Dedifferentiated amniotic fluid mesenchymal stem cell (primary cell): Measurements from ENCODE around the gene KLK14.

ENCODE experiments used
- DNase-seq: peaks from one replicate; pipeline ENCODE4 v3.0.0-alpha.2; 2016; ENCODE audit errors: extremely low spot score

The KLK14 gene

DNA sequence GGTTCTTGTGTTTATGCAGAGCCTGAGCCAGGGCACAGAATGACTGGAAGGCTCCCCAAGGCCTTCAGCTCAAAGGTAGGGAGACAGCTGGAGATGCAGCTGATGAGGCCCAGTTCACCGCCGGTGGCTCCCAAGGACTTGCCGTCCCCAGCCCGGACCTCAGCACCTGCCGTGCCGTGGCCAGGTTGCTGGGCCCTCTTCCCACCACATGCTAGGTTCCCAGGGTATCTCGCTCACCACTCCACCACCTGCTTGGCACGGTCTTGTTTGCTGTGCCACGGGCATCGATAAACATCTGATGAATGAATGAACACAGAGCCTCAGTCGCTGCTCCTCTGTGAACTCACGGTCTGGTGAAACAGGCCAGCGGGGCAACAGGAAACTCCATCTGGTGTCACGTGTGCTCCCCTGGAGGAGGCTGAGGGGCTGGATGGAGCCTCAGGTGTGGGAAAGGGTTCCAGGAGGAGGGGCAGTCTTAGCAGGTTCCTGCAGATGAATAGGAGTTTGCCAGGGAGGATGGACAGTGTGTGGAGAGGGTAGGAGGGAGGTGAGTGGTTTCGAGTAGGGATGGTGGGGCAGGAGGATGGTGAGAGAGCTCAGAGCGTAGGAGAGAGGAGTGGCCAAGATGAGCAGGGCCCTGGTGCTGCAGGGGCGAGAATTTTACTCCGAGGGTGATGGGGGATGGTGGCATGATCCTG lies 3.6 kb upstream of the KLK14 start:
- no peak for DNase-seq

DNA sequence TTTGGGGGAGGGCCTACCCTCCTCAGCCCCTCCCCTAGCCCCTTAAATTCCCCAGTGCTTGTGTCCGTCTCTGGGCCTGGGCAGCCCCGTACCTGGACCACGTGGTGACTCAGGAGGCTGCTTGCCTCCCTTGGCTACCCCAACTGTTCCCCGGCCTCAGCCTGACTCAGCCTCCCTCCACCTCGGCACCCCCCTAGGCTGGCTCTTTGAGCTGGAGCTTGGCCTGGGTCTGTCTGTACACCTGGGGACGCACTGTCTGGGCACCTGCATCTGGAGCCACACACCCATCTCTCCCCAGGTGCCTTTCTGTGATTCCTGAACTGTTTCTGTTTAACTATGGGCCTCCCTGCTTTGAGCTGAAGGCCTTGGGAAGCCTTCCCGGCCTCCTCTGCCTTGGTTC lies 1.8 kb upstream of the KLK14 start:
- DNase-seq: no peak

DNA sequence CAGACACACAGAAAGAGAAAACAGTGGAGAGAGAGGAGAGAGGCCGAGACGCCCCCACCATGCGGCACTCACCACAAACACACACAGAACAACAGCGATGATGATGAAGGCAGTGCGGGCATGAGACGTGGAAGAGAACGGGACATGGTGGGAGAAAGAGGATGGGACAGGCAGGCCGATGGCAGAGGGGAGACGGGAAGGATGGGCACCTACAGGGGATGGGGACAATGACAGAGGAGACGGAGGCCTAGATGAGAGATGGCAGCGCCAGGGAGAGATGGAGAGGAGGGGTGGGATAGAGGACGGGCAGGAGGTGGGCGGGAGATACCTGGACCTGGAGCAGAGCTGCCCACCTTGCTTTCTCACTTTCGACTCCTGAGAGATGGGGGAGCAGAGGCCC lies 1.1 kb upstream of the KLK14 start:
- DNase-seq: no peak

DNA sequence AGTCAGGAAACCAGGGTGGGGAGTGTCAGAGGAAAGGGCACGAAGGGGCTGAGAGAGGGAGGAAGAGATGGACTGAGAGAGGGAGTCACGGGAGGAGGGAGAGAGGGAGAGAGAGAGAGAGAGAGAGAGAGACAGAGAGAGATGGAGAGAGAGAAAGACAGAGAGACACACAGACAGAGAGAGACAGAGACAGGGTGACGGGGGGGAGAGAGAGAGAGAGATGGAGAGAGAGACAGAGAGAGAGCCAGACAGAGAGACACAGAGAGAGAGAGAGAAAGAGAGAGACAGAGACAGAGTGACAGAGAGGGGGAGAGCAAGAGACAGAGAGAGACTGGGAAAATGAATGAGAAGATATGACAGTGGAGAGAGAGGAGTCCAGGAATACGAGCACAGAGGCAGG lies 494 bp upstream of the KLK14 start:
- DNase-seq: no peak

DNA sequence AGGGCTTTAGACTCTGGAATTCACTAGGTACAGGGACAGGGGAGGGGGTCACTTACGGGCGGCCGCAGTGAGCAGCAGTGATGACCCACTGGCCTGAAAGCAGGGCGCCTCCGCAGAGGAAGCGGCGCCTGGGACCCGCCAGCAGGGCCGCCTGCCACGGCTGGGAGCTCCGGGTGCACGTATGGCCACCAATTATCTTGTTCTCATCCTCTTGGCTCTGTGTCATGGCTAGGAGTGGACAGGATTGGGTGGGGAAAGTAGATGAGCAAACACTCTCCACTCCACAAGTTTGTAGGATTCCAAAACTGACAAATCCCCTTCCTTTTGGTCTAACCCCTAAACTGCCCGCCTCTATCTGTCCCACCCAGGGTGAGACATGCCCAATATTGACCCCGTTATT lies 1.2 kb downstream of the KLK14 start:
- no peak for DNase-seq

DNA sequence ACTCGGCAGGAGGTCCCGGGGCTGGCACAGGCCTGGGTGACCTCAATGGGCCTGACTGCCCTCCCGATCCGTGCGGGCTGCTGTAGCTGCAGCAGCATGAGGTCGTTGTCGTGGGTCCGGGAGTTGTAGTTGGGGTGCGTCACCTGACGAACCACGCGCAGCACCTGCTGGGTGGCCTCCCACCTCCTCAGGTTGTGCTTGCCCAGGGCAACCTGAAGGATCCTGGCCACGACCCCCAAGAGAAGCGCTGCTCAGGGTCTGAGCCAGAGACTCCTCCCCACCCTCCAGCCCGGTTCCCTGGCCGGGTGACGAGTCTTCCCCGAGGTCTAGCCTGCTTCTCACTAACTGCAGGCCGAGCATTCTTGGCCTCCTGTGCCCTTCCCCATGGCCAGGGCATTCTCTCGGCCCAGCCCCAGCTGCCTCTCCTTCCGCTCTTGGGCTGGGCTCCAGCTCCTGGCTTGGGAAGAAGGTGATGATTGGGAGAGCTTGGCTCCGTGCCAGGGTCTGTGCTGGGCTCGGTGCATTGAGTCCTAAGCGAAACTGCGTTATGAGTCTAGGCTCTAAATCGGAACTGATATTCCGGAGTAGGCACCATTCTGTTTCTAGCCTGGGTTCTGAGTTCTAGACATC lies 3.1 kb downstream of the KLK14 start:
- no peak for DNase-seq

DNA sequence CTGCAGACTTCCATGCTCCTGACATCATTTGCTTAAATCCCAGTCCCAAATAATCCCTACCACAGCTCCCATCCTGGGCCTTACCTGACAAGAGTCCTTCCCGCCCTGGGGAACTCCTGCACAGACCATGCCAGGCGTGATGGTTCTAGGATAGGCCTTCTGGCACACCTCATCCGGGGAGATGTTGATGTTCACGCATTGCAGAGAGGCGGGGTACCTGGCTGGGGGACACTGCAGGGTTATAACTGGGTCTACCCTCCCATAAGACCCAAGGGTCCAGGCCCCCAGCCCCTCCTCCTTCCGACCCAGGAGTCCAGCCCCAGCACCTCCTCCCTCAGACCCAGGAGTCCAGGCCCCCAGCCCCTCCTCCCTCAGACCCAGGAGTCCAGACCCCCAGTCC lies 4.0 kb downstream of the KLK14 start:
- no peak for DNase-seq

GRCh38 chr19:51078104-51078503 lies 4.6 kb downstream of the KLK14 start:
- no peak for DNase-seq

DNA sequence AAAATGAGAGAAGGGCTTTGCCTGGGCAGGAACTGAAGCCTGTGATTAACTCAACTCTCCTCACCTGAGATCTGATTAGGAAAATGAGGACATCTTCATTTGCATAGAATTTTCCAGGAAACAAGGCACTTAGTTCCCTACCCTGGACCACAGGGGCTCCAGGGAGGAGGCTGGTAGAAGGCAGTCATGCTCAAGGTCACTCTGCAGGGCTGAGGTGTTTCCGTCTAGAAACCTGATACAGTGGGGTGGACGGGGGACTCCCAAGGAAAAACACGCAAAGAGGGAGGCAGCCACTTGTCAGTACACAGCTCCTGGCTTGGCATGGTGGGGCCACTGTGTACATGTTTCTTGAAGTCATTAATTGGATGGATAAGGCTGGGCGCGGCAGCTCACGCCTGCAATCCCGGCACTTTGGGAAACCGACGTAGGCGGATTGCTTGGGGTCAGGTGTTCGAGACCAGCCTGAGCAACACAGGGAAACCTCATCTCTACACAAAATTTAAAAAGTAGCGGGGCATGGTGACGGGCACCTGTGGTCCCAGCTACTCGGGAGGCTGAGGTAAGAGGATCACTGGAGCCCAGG lies 6.0 kb downstream of the KLK14 start:
- no peak for DNase-seq

DNA sequence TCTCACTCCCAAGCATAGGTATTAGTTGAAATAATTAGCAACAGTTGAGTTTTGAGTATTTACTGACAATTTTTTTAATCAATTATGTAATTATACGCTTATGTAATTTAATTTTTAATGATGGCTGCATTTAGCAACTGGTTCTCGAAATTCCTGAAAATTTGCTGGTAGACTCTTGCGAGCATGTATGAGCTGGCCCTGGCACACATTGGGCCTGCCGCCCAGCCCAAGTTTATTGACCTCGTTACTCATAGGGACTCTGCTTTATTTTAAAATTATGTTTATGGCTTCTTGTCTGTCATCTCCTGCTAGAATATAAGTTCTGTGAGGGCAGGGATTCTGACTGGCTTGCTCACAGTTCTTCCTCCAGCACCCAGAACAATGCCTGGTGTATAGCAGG lies 6.7 kb downstream of the KLK14 start:
- no peak for DNase-seq

DNA sequence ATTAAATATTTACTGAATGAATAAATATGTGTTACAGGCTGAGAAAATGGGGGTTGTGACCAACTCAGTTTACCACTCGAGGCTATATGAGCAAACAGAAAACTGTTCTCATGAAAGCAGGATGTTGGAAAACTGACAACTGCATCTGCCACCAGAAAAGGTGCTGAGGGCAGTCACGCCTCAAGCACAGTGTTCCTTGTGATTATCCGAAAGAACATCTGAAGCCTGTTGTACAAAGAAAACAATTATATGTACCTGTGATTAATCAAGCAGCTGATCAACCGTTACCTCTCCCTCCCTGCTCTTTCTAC lies 11.6 kb downstream of the KLK14 start:
- no peak for DNase-seq

DNA sequence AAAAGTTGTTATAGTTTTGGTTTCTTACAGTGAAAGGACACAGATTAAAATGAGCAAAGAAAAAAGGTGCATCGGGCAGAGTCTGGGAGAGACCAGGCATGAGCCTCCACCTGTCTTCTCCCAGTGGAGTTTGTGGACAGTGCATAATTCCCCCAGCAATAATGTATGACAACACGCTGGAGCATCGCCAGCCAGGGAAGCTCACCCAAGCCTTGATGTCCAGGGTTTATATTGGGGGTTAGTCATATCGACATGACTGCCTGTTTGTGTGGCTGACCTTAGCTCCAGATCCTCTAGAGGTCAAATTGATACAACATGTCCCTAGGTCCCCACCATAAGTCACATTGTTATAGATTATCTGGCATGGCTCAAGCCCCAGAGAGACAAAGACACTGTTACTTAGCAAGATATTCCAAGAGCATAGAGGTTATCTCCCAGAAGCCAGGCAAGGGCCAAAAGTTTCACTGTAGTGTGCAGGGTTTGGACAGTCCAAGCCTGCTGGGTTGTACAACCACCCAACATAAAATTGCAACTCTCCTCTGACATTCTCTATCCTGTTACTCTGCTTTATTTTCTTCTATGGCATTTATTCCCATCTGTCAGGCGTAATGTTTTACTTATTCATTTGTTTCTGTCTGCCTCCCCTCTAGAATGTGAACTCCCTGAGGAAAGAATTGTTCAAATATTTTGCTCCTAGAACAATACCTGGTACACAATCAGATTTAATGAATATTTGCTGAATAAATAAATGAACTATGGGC lies 12.2 kb downstream of the KLK14 start:
- DNase-seq: no peak

DNA sequence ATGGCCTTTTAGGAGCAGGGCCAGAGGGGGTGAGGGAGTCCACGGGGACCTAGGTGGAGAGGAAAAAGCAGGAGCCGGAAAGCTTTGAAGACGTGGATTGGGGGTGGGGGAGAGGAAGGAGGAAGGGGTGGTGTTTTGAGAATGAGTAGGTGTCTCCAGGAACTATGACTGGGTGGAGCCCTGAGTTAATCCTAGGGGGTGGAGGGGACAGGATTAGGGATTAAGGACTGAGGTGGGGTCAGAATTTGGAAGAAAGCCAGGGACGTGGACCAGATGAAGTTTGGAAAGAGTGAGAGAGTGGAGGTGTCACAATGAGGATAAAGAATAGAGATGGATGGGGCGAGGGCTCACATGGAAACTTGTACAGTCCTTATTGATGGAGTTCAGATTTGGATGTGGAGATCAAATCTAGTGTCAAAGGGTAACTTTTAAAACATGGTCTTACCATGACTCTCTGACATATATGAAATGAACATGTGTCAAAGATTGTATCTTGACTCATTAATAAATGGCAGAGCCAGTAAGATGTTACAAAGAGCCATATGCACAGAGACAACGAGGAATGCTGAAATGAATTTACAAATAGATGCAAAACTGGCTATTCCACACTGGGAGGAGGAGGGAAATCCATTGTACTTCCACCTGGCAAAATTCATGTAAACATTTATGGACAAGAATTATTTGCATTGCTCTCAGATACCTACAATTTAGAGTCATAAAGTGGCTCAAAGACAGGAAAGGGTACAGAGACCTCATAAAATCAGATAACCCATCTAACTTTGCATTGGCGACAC lies 16.1 kb downstream of the KLK14 start:
- no peak for DNase-seq

GRCh38 chr19:51065221-51065960 lies 17.3 kb downstream of the KLK14 start:
- DNase-seq: no peak

DNA sequence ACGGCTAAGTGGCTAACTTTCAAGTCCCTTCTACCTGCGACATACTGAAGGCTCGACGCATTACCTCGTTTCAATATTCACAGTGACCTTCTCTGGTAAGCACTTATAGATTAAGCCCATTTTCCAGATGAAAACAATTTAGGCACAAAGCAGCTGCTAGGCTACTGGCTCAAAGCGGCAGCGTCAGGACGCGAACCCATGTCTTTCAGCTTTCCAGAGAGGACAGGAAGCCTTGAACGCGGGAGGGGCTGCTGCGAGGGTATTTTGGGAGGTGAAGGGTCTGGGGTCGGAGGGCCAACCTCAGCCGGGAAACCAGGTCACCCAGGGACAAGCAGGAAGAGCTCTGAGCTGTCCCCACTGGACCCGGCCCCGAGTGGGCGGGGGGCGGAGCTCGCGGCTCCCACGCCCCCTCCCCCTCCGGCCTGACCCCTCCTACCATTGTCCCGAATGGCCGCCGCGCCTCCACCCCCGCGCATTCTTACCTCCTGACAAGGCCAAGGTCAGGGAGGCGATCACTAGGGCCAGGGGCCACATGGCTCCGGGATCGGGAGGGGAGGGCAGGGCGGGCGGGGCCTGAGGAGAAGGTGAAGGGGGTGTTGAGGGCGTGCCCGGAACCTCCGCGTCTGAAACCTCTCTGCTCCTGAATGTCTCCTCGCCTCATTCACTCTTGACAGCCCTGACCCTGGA lies 18.0 kb downstream of the KLK14 start, which contains the start of gene KLK13:
Gene KLK13 (minus strand): TSS at position 559 of the 687 bp plus-strand sequence. CDS start 25 bp downstream, at position 534.
- no peak for DNase-seq

DNA sequence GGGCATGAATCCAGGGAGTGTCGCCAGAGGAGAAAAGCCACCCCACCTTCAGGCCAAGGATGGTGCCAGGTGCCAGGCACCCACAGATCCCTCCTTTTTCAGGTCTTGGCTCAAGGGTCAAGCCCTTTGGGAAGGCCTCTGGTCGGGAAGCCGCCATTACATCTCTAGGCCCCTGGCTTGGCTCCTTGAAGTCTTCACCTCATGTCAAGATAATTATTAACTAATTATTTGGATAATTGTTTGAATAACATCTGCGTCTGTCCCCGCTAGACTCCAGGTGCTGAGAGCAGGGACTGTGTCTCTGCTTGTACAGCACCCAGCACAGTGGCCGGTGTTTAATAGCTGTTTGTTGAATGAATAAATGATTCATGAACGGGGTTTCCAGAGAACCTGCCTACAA lies 19.0 kb downstream of the KLK14 start:
- DNase-seq: no peak

DNA sequence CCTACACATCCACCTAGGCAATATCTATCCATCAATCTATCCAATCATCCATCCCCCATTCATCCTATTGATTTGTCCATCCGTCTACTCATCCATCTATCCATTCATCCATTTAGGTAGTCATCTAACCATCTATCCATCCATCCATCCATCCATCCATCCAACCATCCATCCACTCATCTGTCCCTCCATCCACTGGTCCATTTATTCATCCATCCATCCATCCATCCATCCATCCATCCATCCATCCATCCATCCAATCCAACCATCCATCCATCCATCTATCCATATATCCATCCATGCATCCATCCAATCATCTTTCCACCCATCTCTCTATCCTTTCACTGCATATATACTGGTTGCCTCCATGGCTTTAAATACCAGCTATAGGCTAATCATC lies 21.7 kb downstream of the KLK14 start:
- no peak for DNase-seq

GRCh38 chr19:51060336-51060735 lies 22.4 kb downstream of the KLK14 start:
- DNase-seq: no peak

DNA sequence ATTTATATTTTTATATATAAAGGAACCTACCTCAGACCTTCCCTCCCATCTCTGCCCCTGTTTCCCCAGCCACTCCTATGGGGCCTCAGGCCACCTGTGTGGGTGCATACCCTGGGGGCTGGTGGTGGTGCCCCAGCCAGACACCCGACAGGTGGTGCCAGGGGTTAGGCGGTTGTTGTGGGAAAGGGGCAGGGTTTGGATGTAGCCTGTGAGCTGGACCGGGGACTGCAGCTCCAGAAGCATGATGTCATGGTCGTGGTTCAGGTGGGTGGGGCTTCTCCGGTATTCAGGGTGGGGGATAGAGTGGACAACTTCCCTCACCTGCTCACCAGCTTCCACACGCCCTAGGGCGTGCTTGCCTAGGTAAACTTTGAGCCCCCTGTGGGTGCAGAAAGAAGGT lies 23.0 kb downstream of the KLK14 start:
- DNase-seq: no peak

- no peak for DNase-seq
Measured at GRCh38 chr19:51055866-51056265, 26.8 kb downstream of the KLK14 start.

DNA sequence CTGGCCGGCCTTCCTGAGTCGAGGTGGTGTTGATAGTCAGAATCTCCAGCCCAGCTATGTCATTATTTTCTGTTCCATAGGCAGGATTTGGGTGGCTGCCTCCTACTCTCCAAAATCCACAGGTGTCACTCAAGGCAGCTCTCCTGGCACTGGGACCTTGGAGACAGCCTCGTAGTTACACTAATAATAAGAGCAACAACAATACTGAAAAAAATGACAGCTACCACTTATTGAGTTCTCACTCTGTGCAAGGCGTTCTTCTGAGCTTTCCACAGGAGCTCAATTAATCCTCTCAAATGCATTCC lies 35.7 kb downstream of the KLK14 start:
- no peak for DNase-seq
